SK-N-SH (cell line): Measurements from ENCODE around the gene CCDC106. TPM values are rescaled to one million over a fixed set of nuclear protein-coding genes. Genes with fewer than 3 reads are reported as not detected.

Source experiments
- CTCF ChIA-PET: fragments of 300-600, 350-600 bp; formaldehyde crosslinking; extraction: SDS; loops from one replicate; lab custom pipeline; 2021; lab: Yijun Ruan, JAX
- POLR2A ChIA-PET: fragments of 350-600 bp; sonication (Branson Sonifier 250); formaldehyde crosslinking; extraction: SDS; loops from one replicate; lab custom pipeline; 2020; ENCODE audit warnings: antibody characterized with exemption, inconsistent platforms; lab: Yijun Ruan, JAX
- DNase-seq: peaks from one replicate; pipeline ENCODE4 v3.0.0; 2012
- H2AFZ ChIP-seq: fragments of 200-600 bp; sonication (generic); 2 replicates; pipeline ENCODE4 v1.8.1; 2016; ENCODE audit warnings: antibody characterized with exemption, mild to moderate bottlenecking, low read depth
- H3F3A ChIP-seq: fragments of 200-600 bp; sonication (generic); replicated peaks from 2 replicates; pipeline ENCODE3; 2016; ENCODE audit warnings: antibody characterized with exemption, mild to moderate bottlenecking; ENCODE audit not compliant: insufficient read depth
- H3K27ac ChIP-seq, 2 experiments: fragments of 200-500 bp in 1 of 2; fragments of 200-600 bp in 1 of 2; sonication (Bioruptor generic) in 1 of 2; sonication (generic), shearing (Covaris generic) in 1 of 2; 2 replicates each; pipeline versions ENCODE4 v1.5.1 to v1.6.1; 2014 to 2016; ENCODE audit warnings: low read depth in 2 of 2, inconsistent platforms in 1 of 2, low read length in 1 of 2, mild to moderate bottlenecking in 1 of 2, mixed read lengths in 1 of 2
- H3K27me3 ChIP-seq: fragments of 200-600 bp; sonication (generic), shearing (Covaris generic); 2 replicates; pipeline ENCODE4 v1.6.1; 2016; ENCODE audit warnings: mixed run types; ENCODE audit not compliant: insufficient read depth
- H3K36me3 ChIP-seq, 2 experiments: fragments of 200-500 bp in 1 of 2; fragments of 200-600 bp in 1 of 2; sonication (Bioruptor generic) in 1 of 2; sonication (generic) in 1 of 2; replicated peaks in 1 of 2; 2 replicates each; pipeline versions ENCODE3 to v1.5.1; 2014 to 2016; ENCODE audit warnings: low read length in 1 of 2, mild to moderate bottlenecking in 1 of 2; ENCODE audit not compliant: insufficient read depth in 2 of 2, control insufficient read depth in 1 of 2
- H3K4me1 ChIP-seq, 2 experiments: fragments of 200-500 bp in 1 of 2; fragments of 200-600 bp in 1 of 2; sonication (Bioruptor generic) in 1 of 2; sonication (generic), shearing (Covaris generic) in 1 of 2; 2 replicates each; pipeline versions ENCODE4 v1.5.1 to v1.6.1; 2014 to 2016; ENCODE audit warnings: low read depth in 1 of 2, low read length in 1 of 2, mixed run types in 1 of 2; ENCODE audit not compliant: insufficient read depth in 2 of 2, control insufficient read depth in 1 of 2
- H3K4me2 ChIP-seq: fragments of 200-600 bp; sonication (generic), shearing (Covaris generic); 2 replicates; pipeline ENCODE4 v1.6.1; 2017; ENCODE audit warnings: mixed run types
- H3K4me3 ChIP-seq, 2 experiments: fragments of 200-500 bp in 1 of 2; fragments of 200-600 bp in 1 of 2; sonication (Bioruptor generic) in 1 of 2; sonication (generic), shearing (Covaris generic) in 1 of 2; 2 replicates each; pipeline versions ENCODE4 v1.5.1 to v1.8.1; 2014 to 2016; ENCODE audit warnings: low read depth in 2 of 2, inconsistent platforms in 1 of 2, low read length in 1 of 2, mild to moderate bottlenecking in 1 of 2, mixed read lengths in 1 of 2, moderate library complexity in 1 of 2
- H3K79me2 ChIP-seq: fragments of 200-600 bp; sonication (generic); 2 replicates; pipeline ENCODE4 v1.8.1; 2017; ENCODE audit warnings: mild to moderate bottlenecking; ENCODE audit not compliant: insufficient read depth
- H3K9ac ChIP-seq: fragments of 200-600 bp; sonication (generic); 2 replicates; pipeline ENCODE4 v1.6.1; 2017; ENCODE audit warnings: mixed run types
- H3K9me2 ChIP-seq: fragments of 200-600 bp; sonication (generic); 2 replicates; pipeline ENCODE4 v1.6.1; 2017; ENCODE audit warnings: mixed run types
- H3K9me3 ChIP-seq: fragments of 200-600 bp; sonication (generic); 2 replicates; pipeline ENCODE4 v1.6.1; 2017; ENCODE audit warnings: mixed run types, mild to moderate bottlenecking, moderate library complexity
- H4K20me1 ChIP-seq: fragments of 200-600 bp; sonication (generic); 2 replicates; pipeline ENCODE4 v1.6.1; 2017; ENCODE audit warnings: mild to moderate bottlenecking, mixed run types; ENCODE audit not compliant: insufficient read depth
- CHD2 ChIP-seq: fragments of 150-350 bp; IDR thresholded peaks from 2 replicates; pipeline ENCODE4 v1.6.1; 2018; ENCODE audit warnings: low read length; ENCODE audit not compliant: partially characterized antibody
- CTCF ChIP-seq: fragments of 200-600 bp; sonication (generic); IDR thresholded peaks from 2 replicates; pipeline ENCODE4 v1.6.1; 2017; ENCODE audit warnings: antibody characterized with exemption, mild to moderate bottlenecking, moderate library complexity
- EZH2phosphoT487 ChIP-seq: fragments of 200-600 bp; sonication (generic); IDR thresholded peaks from 2 replicates; pipeline ENCODE4 v1.6.1; 2017; ENCODE audit warnings: low read depth, mixed run types, mild to moderate bottlenecking, antibody characterized with exemption, moderate library complexity, borderline replicate concordance
- FOXJ3 ChIP-seq: sonication (generic); formaldehyde crosslinking; IDR thresholded peaks from 2 replicates; pipeline ENCODE4 v1.5.1; 2020; ENCODE audit warnings: mild to moderate bottlenecking, missing genetic modification reagents
- FOXM1 ChIP-seq: IDR thresholded peaks from 2 replicates; pipeline ENCODE4 v1.4.0; 2012; ENCODE audit warnings: low read depth, mild to moderate bottlenecking
- MAX ChIP-seq: IDR thresholded peaks from 2 replicates; pipeline ENCODE4 v1.4.0; 2012; ENCODE audit warnings: low read depth
- MEF2A ChIP-seq: IDR thresholded peaks from 2 replicates; pipeline ENCODE4 v1.4.0; 2012; ENCODE audit warnings: low read depth, borderline replicate concordance
- MXI1 ChIP-seq: IDR thresholded peaks from 2 replicates; pipeline ENCODE4 v1.6.1; 2012; ENCODE audit warnings: mild to moderate bottlenecking, low read depth, low read length, improper control_type of control experiment
- NFIC ChIP-seq: IDR thresholded peaks from 2 replicates; pipeline ENCODE4 v1.4.0; 2012; ENCODE audit warnings: borderline replicate concordance
- PBX3 ChIP-seq: IDR thresholded peaks from 2 replicates; pipeline ENCODE4; 2012
- POLR2AphosphoS5 ChIP-seq: IDR thresholded peaks from 2 replicates; pipeline ENCODE4 v1.6.1; 2012; ENCODE audit warnings: low read depth, low read length
- REST ChIP-seq: IDR thresholded peaks from 2 replicates; pipeline ENCODE4 v1.6.1; 2012; ENCODE audit warnings: mild to moderate bottlenecking, low read depth, low read length, moderate library complexity
- RFX5 ChIP-seq: IDR thresholded peaks from 2 replicates; pipeline ENCODE4 v1.6.1; 2012; ENCODE audit warnings: mild to moderate bottlenecking, improper control_type of control experiment, low read length
- RXRA ChIP-seq: IDR thresholded peaks from 2 replicates; pipeline ENCODE4 v1.4.0; 2012; ENCODE audit warnings: low read depth, mild to moderate bottlenecking, borderline replicate concordance
- SIN3A ChIP-seq: IDR thresholded peaks from 2 replicates; pipeline ENCODE4 v1.6.1; 2012; ENCODE audit warnings: low read depth, mild to moderate bottlenecking, low read length, moderate library complexity, borderline replicate concordance
- TAF1 ChIP-seq: IDR thresholded peaks from 2 replicates; pipeline ENCODE4 v1.6.1; 2012; ENCODE audit warnings: low read depth, mild to moderate bottlenecking, low read length, moderate library complexity, borderline replicate concordance
- TCF12 ChIP-seq: IDR thresholded peaks from 2 replicates; pipeline ENCODE4 v1.4.0; 2012
- TEAD4 ChIP-seq: IDR thresholded peaks from 2 replicates; pipeline ENCODE4 v1.4.0; 2012; ENCODE audit warnings: mild to moderate bottlenecking, borderline replicate concordance; ENCODE audit not compliant: insufficient read depth
- USF2 ChIP-seq: fragments of 150-350 bp; IDR thresholded peaks from 2 replicates; pipeline ENCODE4 v1.6.1; 2017; ENCODE audit warnings: antibody characterized with exemption, low read length, low read depth, borderline replicate concordance
- YY1 ChIP-seq: IDR thresholded peaks from 2 replicates; pipeline ENCODE4 v1.4.0; 2012; ENCODE audit warnings: low read depth, mild to moderate bottlenecking
- WGBS: methylation state at CpG from one replicate; pipeline ENCODE4 v1.1.6; 2017; ENCODE audit warnings: low lambda C conversion rate; 5-methylcytosine and 5-hydroxymethylcytosine counted together
- polyA plus RNA-seq, 3 experiments: library from polyadenylated mRNA; depleted of rRNA; stranded (reverse); fragments of >200 nt; gene quantifications; 2 replicates each; pipeline ENCODE4 v1.2.3, GENCODE V29; 2012

CCDC106 gene
- polyA plus RNA-seq, 1 of the 3 experiments (the other 2 are of a cell fraction) = 27.1 TPM

GRCh38 chr19:55683449-55684261, 35.6 kb downstream of the CCDC106 start:
- Histone ChIP-seq H3K9me2 (no peaks in the 10 kb centered on the region), H3K4me3 (no peak overlapping the region), H3K4me1 (no peaks in the 10 kb centered on the region), H3K9me3 (no peaks in the 10 kb centered on the region), H3K27ac (no peak overlapping the region), H3K27me3 (no peaks in the 10 kb centered on the region), H3K79me2 (peaks cover 72% of the 10 kb centered on the region), H3K4me2 (no peak overlapping the region), H2AFZ (no peak overlapping the region), H3K9ac (no peak overlapping the region), H3F3A (no peaks in the 10 kb centered on the region), H3K36me3 (peaks cover 20 to 54% of the 10 kb centered on the region in 2 experiments), H4K20me1 (peaks cover 91% of the 10 kb centered on the region)
- 93% methylated on average over 22 of the region's 22 CpGs for WGBS
- TF ChIP-seq SIN3A = no peak
- no peak for TF ChIP-seq EZH2phosphoT487
- TF ChIP-seq REST = no peak
- TF ChIP-seq MXI1 = no peak
- no peak for TF ChIP-seq YY1
- TF ChIP-seq TAF1 = no peak
- TF ChIP-seq FOXJ3 (CRISPR knock-in tag) = no peak
- no peak for TF ChIP-seq MEF2A
- TF ChIP-seq TEAD4 = no peak
- TF ChIP-seq CTCF = no peak
- no peak for TF ChIP-seq TCF12
- no peak for TF ChIP-seq FOXM1
- TF ChIP-seq USF2 = no peak
- TF ChIP-seq MAX = no peak
- TF ChIP-seq PBX3 = no peak
- TF ChIP-seq POLR2AphosphoS5 = no peak
- TF ChIP-seq NFIC = no peak
- TF ChIP-seq RFX5 = no peak
- TF ChIP-seq CHD2 = no peak
- no peak for TF ChIP-seq RXRA
- ChIA-PET POLR2A (no interaction called here), CTCF (no interaction called here)
- DNase-seq = no peak
